ENCODE data around the gene SPINT2. TPM values are rescaled to one million over a fixed set of nuclear protein-coding genes. Genes with fewer than 3 reads are reported as not detected.

SPINT2 gene
- total and polyA plus RNA-seq, 2 of the 13 experiments (the other 11 are each of a cell fraction or from before 2014, with no cell fraction given) = 0.31 to 0.77 TPM

- TF ChIP-seq FOXP1 (IDR thresholded peaks at IDR 0.05) = no peak
- TF ChIP-seq FOXP1 (CRISPR knock-in tag; IDR thresholded peaks at IDR 0.05) = no peak
These were observed 17.6 kb downstream of the SPINT2 start (continued) for GRCh38 chr19:38281811-38282566.

- TF ChIP-seq ZNF713 (CRISPR knock-in tag; IDR thresholded peaks at IDR 0.05) = no peak
- TF ChIP-seq CTCF (CRISPR knock-in tag; IDR thresholded peaks at IDR 0.05) = no peak
- no peak for TF ChIP-seq ZNF432 (CRISPR knock-in tag; IDR thresholded peaks at IDR 0.05; ENCODE audit: borderline replicate concordance)
- no peak for TF ChIP-seq ZNF329 (CRISPR knock-in tag; IDR thresholded peaks at IDR 0.05; ENCODE audit: low read depth)
- no peak for TF ChIP-seq ZNF710 (CRISPR knock-in tag; IDR thresholded peaks at IDR 0.05; ENCODE audit: borderline replicate concordance)
- no peak for TF ChIP-seq SYNCRIP (IDR thresholded peaks at IDR 0.05; ENCODE audit: insufficient read depth, low read depth, low read length)
- no peak for TF ChIP-seq ATF3 (CRISPR knock-in tag; IDR thresholded peaks at IDR 0.05)
- CTCF ChIA-PET (ENCODE audit: low intra/inter-chr PET ratio, low total read pairs) = no interaction called here
- Histone ChIP-seq H3K4me2 (ENCODE audit: low read depth, low read length) (no peak overlapping the region), H3K4me1 (ENCODE audit: insufficient read depth, low read length) (peaks cover 4% of the 10 kb centered on the region; the same call in 1 of the 2 replicates), H3K4me3 (replicated peaks in 1 of 3; ENCODE audit: insufficient read depth in 1 of 3, low read depth in 2 of 3, low read length in 3 of 3) (no peak overlapping the region), H2AFZ (ENCODE audit: low read length) (no peak overlapping the region), H3K9me3 (ENCODE audit: low read length) (no peaks in the 10 kb centered on the region), H3K9ac (ENCODE audit: insufficient read depth, low read depth, low read length) (no peak overlapping the region), H3K79me2 (ENCODE audit: insufficient read depth, low read length) (no peaks in the 10 kb centered on the region), H4K20me1 (ENCODE audit: insufficient read depth, low read length) (no peaks in the 10 kb centered on the region), H3K36me3 (replicated peaks in 1 of 2; ENCODE audit: control insufficient read depth in 1 of 2, insufficient read depth in 2 of 2, low read length in 2 of 2) (no peaks in the 10 kb centered on the region), H3K27me3 (ENCODE audit: control insufficient read depth in 1 of 2, insufficient read depth in 2 of 2, low read length in 2 of 2) (no peaks in the 10 kb centered on the region; a peak in 2 of 5 replicates), H3K27ac (ENCODE audit: extremely low read length, insufficient read depth, low read length) (no peak overlapping the region)
- ATAC-seq (no peak), DNase-seq (ENCODE audit: low spot score) (no peak), FAIRE-seq (no peak)
- no TSS peak for BruUV-seq (replicated peaks)
- intact Hi-C loops (cut with micrococcal nuclease; ENCODE audit: unreplicated experiment) = no loop called here
- in situ Hi-C loops (cut with HindIII; ENCODE audit: extremely low pct_ligation_motif_present, low pct_unique_long_range_greater_than_20kb) = no loop called here
- WGBS (ENCODE audit: low lambda C conversion rate) = 81% methylated on average over 7 of the region's 8 CpGs
- POLR2A ChIA-PET = no interaction called here
These were observed 18.9 kb downstream of the SPINT2 start for GRCh38 chr19:38283271-38283670.
